ENCODE measurements around the gene LIF. TPM values are rescaled to one million over a fixed set of nuclear protein-coding genes. Genes with fewer than 3 reads are reported as not detected.

LIF gene
- polyA plus RNA-seq, 1 donor: 0.76 TPM

DNA sequence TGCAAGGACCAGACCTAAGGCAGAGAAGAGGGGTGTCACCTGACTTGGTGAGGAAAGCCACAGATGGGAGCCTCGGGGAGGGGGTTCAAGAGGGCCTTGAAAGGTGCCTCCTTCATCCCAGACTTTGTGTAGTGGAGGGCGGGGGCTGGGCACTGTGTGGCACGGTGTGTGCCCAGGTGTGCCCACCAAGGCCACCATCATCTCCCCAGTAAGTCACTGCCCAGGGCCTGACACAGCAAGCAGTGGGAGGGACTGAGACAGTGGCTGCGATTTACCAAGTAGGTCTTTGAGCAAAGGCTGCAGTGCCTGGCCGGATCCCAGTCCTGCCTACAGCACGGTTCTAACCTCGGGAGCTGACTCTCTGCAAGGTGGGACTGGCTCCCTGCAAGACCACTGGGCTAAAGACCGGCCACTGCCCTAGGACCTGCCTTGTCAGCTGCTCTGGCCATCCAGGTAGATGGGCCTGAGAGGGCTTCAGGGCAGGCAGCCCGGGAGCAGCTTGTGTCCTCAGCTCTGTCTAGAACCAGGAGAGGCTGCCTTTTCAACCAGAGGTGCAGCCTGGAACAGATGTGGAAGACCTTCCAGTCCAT is 18.7 kb upstream of the LIF start:
- no peak for DNase-seq (ENCODE audit: low read depth)

DNA sequence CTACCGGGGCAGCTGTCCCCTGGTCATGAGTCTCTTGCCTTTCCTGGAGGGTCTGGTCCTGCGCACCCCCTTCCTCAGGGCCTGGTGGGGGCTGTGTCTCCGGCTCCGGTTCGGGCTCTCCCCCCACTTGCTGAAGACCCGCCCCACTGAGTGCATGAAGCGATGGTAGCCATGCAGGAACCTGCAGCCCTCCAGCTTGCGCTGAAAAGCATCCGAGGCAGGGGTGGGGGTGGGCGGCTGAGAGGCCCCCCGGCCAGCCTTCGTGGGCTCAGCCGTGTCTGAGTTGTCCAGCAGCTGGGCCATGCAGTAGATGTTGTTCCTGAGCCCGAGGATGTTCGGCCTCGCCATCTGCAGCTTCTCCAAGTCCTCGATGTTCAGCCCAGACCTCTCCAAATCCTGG is 17.3 kb upstream of the LIF start:
- no peak for DNase-seq (ENCODE audit: low read depth)

DNA sequence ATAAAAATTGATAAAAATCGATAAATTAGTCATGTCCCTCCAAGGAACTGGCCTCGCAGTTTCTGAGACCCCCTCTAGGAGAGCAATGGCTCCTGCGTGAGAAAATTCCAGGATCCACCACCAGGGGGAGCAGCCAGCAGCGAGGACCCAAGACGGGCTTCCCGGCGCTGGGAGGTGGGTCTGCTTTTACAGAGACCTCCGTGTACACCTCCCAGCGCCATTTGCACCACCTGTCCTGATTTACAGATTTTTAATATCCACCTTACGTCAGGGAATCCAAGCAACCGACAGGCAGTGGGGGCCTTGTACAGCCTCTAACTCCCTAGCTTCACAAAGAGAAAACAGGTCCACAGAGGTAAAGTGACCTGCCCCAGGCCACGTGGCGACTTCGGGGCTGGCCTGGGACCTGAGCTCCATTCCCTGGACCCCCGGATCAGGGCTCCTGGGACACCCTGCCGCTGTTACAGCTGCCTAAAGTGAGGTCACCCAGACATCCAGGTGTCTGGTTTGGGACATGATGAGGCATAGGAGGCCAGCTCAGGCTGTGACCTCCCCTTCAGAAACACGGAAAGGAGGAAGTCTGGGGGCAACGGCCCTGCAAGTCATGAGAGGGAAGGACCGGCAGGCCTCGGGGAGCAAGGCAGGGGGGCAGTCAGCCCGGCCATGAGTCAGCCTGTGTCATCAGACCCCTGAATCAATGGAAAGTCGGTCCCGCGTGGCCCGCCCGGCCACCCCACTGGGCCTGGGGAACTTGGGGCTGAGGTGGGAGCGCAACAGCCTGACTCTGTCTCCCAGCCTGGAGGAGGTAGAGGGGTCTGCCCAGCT is 16.6 kb upstream of the LIF start:
- DNase-seq (ENCODE audit: low read depth): no peak

DNA sequence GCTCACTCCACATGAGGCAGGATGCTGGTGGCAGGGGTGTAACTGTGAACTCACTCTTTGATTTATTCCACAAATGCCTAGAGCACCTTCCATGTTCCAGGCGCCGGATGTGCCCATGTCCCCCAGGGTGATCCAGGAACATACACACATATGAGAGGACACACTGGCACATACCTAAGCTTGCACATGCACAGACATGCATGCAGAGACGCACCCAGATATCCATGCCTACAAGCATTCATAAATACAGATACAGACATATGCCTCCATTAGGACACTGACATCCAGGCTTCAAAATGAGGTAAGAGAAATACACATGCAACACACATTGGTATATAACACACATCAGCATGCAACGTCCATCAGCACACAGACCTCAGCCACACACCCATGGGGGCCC is 15.6 kb upstream of the LIF start:
- no peak for DNase-seq (ENCODE audit: low read depth)

DNA sequence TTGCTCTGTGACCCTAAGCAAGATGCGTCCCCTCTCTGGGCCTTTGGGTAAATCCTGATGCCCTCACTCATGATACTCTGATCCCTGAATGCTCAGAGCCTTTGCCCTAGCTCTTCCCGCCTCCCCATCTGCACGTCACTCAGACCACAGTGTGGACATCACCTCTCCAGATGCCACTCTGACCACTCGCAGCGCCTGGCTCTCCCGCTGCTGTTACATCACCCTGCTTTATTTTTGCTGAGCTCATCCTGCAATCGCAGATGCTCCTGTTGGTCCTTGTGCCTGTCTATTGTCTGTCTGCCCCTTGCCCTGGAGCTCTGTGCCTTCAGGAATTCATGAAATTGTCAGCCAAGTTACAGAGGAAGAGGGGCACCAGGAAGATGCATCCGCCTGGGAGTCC is 14.6 kb upstream of the LIF start:
- no peak for DNase-seq (ENCODE audit: low read depth)

DNA sequence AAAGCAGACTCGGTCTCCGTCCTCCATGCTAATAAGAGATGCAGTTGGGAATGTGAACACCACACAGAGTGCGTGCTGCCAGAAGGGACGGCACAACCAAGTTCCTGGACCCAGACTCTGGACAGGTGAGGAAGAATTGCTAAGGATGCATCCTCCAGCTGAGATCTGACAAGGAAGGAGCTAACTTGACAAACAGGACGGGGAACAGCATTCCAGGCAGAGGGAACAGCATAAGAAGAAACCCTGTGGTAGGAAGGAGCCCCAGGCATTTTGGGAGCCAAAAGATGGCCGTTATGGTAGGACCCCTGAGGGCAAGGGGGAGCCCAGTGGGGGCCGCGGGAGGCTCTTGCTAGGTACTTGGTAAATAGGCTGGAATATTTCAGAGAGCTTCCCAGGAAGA is 14.1 kb upstream of the LIF start:
- DNase-seq (ENCODE audit: low read depth): no peak

DNA sequence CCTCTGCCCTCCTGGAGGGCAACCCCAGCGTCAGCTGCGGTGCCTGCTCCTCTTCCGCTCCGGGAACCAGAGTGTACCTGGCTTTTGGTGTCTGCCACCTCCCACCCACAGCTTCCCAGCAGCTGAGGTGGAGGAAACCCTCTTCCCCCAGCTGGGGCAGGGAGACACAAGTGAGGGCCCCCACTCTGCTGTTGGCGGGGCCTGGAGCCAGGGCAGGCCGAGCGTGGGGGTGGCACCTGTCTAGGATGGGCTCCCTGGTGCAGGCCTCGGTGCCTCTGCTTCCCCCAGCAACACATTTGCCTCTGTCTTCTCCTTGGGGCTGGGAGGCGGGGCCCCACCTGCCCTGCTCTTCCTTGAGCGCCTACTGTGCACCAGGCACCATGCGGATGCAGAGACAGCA is 13.7 kb upstream of the LIF start:
- no peak for DNase-seq (ENCODE audit: low read depth)

DNA sequence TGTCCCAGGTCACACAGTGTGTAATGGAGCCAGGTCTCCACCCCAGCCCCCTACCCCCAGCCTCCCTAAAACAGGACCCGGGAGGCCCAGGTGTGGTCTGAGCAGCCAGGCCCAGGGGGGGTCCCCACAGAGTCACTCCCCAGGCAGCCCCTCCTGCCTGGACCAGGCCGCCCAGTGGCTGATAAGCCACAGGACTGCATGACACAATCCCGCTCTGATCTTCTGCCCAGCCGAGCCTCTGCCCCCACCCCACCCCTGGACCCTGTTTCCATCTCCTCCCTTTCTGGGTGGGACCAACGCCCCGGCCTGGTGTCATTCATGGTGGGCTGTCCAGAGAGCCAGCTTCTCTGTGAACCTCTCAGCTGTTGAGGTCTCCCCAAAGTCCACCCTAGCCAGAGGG is 7.8 kb upstream of the LIF start:
- DNase-seq (ENCODE audit: low read depth): no peak

DNA sequence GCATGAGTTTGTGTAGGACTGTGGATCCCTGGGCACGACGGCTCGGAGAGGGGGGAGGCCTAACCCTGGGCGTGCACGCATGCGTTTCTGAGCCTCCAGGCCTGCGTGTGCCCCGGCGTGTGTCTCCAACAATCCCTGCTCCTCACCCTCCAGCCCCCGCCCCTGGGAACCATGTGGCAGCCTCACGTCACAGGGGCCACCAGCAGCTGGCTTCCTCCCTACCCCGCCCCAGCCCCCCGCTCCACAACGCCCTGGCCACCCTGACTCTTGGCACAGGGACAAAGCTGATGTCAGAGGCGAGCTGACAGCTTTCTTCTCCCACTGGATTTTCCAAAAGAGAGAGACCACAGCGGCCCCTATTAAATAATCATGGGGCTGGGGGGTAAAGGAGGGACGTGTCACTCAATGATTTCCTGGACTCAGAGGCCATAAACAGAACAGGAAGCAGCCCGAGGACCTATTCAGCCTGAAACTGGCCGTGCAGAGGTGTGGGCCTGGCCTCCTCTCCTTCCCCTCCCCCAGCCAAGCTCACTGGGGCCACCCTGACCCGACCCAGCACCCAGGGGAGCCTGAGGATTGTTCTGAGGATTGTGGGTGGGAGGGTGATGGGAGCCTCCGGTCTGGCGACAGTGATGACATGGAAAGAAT is 6.8 kb upstream of the LIF start:
- DNase-seq (ENCODE audit: low read depth): no peak

DNA sequence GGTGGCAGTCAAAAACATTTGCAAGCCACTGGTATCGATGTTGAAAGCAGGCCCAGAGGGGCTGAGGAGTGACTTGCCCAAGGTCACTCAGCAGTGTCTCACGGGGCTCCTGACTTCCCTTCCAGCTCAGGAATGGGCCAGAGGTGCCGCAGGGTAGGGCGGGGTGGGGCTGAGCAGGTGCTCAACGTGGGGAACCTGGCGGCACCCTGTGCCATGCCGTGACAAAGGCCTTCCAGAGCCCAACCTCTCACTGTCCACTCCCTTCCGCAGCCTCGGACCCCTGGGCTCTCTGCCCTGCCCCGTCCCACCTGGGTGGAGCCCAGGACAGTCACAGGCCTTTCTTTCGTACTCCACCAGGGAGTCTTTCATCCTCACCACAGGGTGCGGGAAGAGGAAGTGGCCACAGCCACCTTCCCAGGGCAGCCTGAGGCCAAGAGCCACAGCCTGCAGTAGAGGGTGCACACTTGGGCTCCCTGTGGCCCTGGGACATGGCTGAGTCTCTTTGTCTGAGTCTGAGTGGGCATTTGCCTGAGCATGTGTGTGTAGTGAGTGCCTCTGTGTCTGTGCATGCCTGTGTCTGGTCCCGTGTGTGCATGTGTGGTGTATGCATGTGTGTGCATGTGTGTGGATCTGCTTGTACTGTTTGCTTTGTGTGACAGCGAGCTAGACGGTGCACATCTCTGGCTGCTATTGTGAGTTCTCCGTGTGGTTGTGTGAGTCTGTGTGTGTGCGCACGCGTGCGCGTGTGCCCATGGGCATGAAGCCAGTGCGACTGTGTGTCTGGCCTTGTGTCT is 6.0 kb upstream of the LIF start:
- DNase-seq (ENCODE audit: low read depth): no peak

DNA sequence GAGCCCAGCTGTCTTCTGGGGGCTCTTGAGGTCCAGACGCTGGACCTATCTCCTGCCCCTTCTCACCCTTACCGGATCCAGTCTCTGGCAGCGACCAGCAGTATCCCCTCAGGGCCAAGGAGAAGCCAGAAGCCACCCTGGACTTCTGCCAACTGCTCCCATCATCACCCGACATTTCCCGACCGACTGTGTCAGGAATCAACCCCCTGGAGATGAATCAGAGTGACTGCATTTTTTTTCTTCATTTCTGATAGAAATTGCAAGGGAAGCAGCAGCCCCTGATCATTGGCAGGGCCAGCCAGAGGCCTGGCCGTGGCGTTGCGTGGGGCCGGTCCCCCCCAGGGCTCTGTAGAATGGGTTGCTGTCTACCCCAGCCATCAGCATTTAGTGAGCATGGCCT is 5.2 kb upstream of the LIF start:
- no peak for DNase-seq (ENCODE audit: low read depth)

DNA sequence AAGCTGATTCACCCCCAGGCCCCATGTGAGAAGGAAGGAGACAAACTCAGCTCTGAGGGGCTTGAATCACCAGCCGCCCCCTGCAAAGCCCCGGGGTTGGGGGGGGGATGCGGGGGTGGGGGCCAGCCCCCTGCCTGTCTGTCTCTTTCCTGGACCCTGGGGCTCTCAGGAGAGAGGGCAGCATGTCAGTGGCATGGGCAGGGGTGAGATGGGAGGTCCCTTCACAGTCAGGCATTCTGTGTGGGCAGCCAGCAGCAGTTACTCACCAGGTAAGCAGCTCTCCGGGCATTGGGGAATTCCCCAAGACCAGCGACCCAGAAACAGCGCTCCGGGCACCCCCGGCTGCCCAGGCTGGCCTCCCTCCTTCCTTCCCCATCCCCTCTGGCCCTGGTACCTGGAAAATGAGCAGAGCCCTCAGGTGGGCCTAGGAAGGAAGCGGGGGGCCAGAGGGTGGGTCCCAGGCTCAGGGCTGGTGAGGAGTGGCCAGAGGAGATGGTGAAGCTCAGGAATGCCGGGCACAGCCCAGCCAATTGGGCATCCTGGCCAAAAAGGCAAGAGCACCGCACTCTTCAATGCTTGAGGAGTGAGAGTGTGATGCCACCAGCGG is 4.2 kb upstream of the LIF start:
- DNase-seq (ENCODE audit: low read depth): no peak

DNA sequence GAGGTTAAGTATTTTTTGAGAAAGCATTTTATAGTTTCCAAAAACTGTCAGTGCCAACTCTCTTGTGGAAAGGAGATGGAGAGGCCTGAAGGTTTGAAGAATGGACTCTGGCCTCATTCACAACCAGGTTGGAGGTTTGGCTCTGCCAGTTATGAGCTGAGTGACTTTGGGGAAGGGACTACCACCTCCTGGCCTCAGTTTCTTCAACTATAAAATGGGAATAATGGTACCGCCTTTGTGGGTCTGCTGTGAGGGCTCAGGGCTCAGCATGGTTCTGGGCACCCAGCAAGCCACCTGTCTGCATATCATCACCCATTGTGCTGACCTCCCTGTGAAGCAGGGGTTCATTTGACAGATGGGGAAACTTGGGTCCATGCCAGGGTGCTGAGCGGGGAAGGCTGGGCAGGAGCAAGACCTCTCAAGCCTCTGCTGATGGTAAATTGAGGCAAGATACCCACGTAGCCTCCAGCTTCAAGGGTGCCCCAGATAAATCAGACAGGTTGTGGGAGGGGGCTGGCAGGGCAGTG is 3.5 kb upstream of the LIF start:
- no peak for DNase-seq (ENCODE audit: low read depth)

DNA sequence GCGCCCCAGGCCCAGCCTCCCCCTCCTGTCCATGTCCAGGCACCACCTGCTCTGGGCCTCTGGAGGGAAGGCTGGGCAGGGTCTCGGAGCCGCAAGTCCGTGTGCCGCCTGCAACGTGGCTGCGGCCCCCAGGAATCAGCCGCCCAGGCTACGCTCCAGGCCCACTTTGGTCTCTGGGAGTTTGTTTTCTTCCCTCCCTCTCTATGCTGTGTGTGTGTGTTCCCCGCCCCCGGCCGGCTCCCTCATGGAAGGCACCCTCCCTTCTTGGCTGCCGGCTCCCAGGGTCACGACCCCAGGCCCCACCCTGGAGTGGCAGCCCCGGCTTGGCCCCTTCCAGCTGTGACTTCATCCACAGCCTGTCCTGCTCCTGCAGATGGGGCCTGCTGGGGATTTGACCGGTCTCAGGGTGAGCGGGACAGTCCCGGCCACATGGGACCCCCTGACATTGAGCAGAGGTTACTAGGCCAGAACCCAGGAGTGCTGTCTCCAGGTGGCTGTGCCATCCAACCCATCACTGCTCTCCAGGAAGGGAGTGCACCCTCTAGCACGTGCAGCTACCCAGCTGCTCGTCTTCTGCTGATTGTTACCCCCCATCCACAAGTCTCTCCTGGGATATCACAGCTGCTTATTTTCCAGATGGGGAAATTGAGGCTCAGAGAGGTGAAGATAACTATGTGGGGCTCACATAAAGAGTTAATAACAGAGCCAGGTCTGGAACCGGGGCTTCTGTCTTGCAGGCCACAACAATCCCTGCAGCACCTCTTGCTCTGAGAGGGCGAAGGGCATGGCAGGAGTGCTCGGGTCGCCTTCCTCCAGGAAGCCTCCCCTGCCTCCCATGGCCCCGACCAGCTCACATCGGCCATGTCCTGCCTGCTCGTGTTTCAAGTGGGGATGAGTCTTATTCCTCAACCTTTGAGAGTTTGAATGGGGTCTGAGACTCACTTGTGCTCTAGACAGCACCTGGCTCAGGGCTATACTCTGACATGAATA is 2.8 kb upstream of the LIF start:
- DNase-seq (ENCODE audit: low read depth): no peak

DNA sequence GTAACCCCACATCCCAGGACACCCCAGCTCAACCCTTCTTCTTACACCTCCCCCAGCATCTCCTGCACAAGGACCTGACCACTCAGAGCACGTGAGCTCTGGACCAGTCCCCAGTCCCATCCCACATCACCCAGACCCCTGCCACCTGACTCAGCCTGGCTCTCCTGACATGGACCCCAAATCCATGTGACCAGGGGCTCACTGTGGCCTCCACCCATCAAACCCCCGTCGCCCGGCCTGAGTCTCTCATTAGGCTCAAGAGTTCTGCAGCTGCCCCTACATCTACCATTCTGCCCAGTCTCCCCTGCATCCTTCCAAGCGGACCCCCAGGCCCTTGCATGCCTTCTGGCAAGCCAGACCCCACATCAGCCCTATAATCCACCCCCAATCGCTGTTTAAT is 1.9 kb upstream of the LIF start:
- no peak for DNase-seq (ENCODE audit: low read depth)

DNA sequence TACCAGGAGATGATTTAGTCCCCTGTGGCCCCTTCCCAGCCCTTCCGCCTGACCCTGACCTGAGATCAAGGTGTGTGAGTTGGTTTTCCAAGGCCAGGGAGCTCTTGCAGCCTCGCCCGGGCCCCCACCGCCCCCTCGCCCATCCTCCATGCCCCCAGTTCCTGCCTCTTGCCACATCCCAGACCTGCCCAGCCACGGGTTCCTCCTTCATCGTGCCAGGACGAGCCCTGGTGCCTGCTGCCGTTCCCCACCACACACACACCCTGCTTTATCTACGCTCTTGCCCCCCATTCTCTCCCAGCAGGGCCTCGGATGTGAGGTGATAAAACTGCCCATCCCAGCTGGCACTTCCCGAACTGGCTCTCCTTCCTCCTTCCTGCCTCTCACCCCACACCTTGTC is 1.4 kb upstream of the LIF start:
- no peak for DNase-seq (ENCODE audit: low read depth)

DNA sequence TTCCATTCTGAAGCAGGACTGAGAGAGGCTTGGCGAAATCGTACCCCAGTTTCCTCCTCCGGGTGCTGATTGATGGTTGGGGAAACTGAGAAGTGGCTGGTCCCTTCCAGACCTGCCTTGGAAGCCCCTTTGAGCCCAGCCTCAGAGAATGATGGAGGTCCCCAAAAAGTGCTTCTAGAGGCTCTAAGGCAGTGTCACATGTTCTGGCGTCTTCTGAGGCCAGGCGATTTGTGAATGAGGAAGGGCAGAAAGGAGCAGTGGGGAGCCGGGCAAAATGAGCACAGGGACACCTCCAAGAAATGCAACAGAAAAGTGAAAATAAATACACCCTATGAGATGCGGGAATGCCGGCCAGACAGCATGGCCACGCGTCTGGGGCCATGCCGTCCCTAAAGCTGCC is 1.0 kb upstream of the LIF start:
- DNase-seq (ENCODE audit: low read depth): no peak

DNA sequence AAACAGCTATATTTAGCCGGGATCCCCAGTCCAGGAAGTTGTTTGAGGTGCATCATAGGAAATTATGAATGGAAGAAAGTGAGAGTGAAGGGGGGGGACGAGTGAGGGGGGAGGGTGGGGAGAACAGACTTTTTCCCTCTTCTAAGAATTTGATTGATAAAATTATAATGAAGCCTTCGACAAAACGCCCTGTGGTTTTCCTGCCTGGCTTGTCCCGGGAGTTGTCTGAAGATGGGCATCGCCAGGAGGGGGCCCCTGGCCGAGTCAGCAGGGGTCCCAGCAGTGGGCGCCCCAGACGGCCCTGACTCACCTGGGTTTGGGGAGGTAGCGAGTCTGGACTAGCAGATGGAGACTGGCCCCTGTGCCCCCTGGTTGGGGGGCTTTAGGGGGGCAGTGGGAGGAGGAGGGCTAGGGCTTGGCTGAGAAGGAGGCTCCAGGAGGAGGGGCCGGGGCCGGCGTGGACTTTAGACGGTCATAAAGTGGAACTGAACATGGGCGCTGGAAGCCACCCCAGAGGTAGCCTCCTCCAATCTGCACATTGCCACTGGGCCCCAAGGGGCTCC is 336 bp upstream of the LIF start:
- no peak for DNase-seq (ENCODE audit: low read depth)

DNA sequence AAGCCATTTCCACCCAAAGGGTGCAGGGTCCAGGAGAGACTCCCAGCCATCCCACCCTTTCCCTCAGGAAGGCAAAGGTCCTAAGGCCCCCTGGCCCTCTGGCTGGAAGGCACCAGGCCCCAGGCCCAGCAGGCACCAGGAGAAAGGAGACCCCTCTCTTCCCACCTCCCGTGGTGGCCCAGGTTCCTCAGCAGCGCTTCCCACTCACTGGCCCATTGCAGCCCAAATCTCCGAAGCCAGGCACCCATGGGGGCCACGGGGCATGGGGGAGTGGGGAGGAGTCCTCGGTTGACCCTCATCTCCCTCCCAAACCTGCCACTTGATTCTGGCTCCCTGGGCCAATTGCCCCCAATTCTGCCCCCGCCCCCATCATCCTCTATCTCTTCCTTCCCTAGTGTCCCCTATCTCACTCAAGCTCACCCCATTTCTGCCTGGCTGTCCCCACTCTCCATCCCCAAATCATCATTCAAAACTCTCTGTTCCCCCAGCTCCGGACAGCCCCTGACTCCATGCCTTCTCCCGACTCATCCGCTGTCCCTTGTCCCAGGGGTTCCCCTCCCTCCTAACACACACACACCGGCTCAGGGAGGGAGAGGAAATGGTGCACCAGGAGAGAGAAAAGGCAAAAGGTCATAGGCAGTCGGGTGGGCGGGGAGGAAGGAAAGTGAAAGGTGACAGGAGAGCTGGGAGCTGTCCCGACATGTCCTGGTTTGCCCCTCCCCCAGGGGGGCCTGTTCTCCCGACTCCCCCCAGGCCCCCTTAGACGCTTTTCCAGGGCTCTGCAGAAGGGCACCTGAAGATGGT is 1.2 kb downstream of the LIF start:
- DNase-seq (ENCODE audit: low read depth): no peak

Measured in forelimb muscle (tissue), 1 donor.